Neural progenitor cell (in vitro differentiated cells): Measurements from ENCODE around the gene DNAJB2. TPM values are rescaled to one million over a fixed set of nuclear protein-coding genes. Genes with fewer than 3 reads are reported as not detected.
"Not testable (repeated sequence)": the region's sequence is repeated elsewhere in the genome, so short reads cannot be mapped to it uniquely, and the experiment has no call there.

Experiments
- DNase-seq: peaks from one replicate; pipeline ENCODE4 v3.0.0-alpha.2; 2016; ENCODE audit warnings: low spot score
- H2AFZ ChIP-seq: fragments of 200-600 bp; sonication (generic); replicated peaks from 2 replicates; pipeline ENCODE4 v1.6.1; 2016; ENCODE audit warnings: antibody characterized with exemption
- H3F3A ChIP-seq: fragments of 200-600 bp; sonication (generic); 2 replicates; pipeline ENCODE4 v1.6.1; 2016; ENCODE audit warnings: antibody characterized with exemption, low read depth
- H3K27ac ChIP-seq: fragments of 200-600 bp; sonication (generic); 2 replicates; pipeline ENCODE4 v1.5.1; 2016; ENCODE audit warnings: mild to moderate bottlenecking
- H3K27me3 ChIP-seq: fragments of 200-600 bp; sonication (generic); 2 replicates; pipeline ENCODE4 v1.6.1; 2016; ENCODE audit warnings: mild to moderate bottlenecking, moderate library complexity
- H3K36me3 ChIP-seq: fragments of 200-600 bp; sonication (generic); 2 replicates; pipeline ENCODE4 v1.5.1; 2016
- H3K4me1 ChIP-seq: fragments of 200-600 bp; sonication (generic); 2 replicates; pipeline ENCODE4 v1.6.1; 2016; ENCODE audit warnings: mixed run types
- H3K4me2 ChIP-seq: fragments of 200-600 bp; sonication (generic); 2 replicates; pipeline ENCODE4 v1.6.1; 2016
- H3K4me3 ChIP-seq: fragments of 200-600 bp; sonication (generic); 2 replicates; pipeline ENCODE4 v1.5.1; 2016
- H3K79me2 ChIP-seq: fragments of 200-600 bp; sonication (generic); 2 replicates; pipeline ENCODE4 v1.6.1; 2016; ENCODE audit warnings: low read depth
- H3K9ac ChIP-seq: fragments of 200-600 bp; sonication (generic); 2 replicates; pipeline ENCODE4 v1.6.1; 2016
- H3K9me3 ChIP-seq: fragments of 200-600 bp; sonication (generic); 2 replicates; pipeline ENCODE4 v1.5.1; 2016; ENCODE audit warnings: low read depth
- H4K20me1 ChIP-seq: fragments of 200-600 bp; sonication (generic); 2 replicates; pipeline ENCODE4 v1.6.1; 2016; ENCODE audit warnings: low read depth
- H3K27ac Mint-ChIP-seq: 3 replicates; pipeline ENCODE4 v1.8.0; 2021; ENCODE audit warnings: mixed read lengths
- H3K27me3 Mint-ChIP-seq: 2 replicates; pipeline ENCODE4 v1.8.0; 2022; ENCODE audit warnings: low read depth, mild to moderate bottlenecking, inconsistent platforms, moderate library complexity, mixed read lengths; ENCODE audit not compliant: insufficient read depth
- H3K36me3 Mint-ChIP-seq: 3 replicates; pipeline ENCODE4 v1.8.0; 2021; ENCODE audit warnings: mixed read lengths
- H3K4me1 Mint-ChIP-seq: 3 replicates; pipeline ENCODE4 v1.8.0; 2021; ENCODE audit warnings: mixed read lengths
- H3K4me3 Mint-ChIP-seq: 3 replicates; pipeline ENCODE4 v1.8.0; 2021; ENCODE audit warnings: mild to moderate bottlenecking, moderate library complexity, mixed read lengths
- H3K9me3 Mint-ChIP-seq: 3 replicates; pipeline ENCODE4 v1.8.0; 2020; ENCODE audit warnings: mixed read lengths
- EZH2 ChIP-seq: fragments of 200-600 bp; sonication (generic); IDR thresholded peaks from 2 replicates; pipeline ENCODE4 v1.6.1; 2017; ENCODE audit warnings: antibody characterized with exemption, mild to moderate bottlenecking, moderate library complexity
- EZH2phosphoT487 ChIP-seq: fragments of 200-600 bp; sonication (generic); IDR thresholded peaks from 2 replicates; pipeline ENCODE4 v1.6.1; 2017; ENCODE audit warnings: antibody characterized with exemption
- total RNA-seq: library from RNA; depleted of rRNA; stranded (reverse); fragments of >200 nt; gene quantifications from 2 replicates; pipeline ENCODE4 v1.2.3, GENCODE V29; 2015; ENCODE audit warnings: low replicate concordance
- TF ChIP-seq, protein P1 (sequence below): fragments of 200-600 bp; sonication (generic); IDR thresholded peaks from 2 replicates; pipeline ENCODE4 v1.5.1; 2017; ENCODE audit warnings: antibody characterized with exemption, mild to moderate bottlenecking

Gene DNAJB2
- total RNA-seq, 1 donor from 2014 or later, result 35.0 TPM

DNA sequence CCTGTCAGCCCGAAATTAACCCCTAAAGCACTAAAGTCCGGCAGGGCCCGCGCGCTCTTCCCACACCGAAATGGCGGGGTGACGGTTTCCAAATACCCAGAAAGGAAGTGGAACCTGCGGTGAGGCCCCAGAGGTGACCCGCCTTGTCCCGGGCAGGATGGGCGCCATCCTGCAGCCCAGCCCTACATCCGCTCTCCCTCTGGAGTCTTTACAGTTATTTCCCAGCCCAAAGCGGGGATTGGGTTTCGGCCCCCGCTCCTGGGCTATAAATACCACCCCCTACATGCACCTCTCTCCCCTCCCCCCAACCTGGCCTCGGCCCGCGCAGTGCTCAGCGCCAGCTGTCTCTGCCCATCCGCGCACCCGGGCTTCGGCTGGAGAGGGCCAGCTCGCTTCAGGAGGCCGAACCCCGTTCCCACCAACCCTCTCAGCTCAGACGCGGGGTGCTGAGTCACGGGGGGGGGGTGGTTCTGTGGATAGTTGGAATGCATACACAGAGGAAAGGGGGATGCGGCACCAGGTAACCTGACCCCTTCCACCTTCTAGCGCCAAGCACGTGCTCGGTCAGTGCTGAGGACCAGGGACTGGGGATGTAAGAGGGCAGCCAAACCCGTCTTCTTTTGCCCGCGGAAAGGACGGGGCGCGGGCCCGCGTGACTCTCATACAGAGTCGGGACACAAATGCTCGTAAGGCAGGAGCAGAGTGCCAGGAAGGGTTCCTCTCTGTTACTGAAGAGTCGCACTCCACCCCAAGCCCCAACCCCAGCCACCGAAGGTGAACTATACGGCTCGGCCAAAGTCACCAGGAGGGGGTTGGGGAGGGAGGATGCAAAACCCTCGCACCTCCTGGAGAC is 26.0 kb upstream of the DNAJB2 start, which contains the start of gene TUBA4B:
Gene TUBA4B, plus strand, starts transcription at position 344 of the 853 bp plus-strand sequence. Its CDS starts 165 bp downstream, at position 509.
- H3F3A ChIP-seq, result peaks cover 3% of the 10 kb centered on the region
- no peak within 1 kb of the TSS for H3K27ac ChIP-seq
- H3K4me3 ChIP-seq, result peak within 1 kb of the TSS; percentile 34
- peak within 1 kb of the TSS; percentile 6 for H2AFZ ChIP-seq
- H4K20me1 ChIP-seq, result peaks cover 12% of the 10 kb centered on the region
- DNase-seq, result peak; percentile 56
- H3K36me3 ChIP-seq, result no peaks in the 10 kb centered on the region
- TF ChIP-seq, protein P1, sequence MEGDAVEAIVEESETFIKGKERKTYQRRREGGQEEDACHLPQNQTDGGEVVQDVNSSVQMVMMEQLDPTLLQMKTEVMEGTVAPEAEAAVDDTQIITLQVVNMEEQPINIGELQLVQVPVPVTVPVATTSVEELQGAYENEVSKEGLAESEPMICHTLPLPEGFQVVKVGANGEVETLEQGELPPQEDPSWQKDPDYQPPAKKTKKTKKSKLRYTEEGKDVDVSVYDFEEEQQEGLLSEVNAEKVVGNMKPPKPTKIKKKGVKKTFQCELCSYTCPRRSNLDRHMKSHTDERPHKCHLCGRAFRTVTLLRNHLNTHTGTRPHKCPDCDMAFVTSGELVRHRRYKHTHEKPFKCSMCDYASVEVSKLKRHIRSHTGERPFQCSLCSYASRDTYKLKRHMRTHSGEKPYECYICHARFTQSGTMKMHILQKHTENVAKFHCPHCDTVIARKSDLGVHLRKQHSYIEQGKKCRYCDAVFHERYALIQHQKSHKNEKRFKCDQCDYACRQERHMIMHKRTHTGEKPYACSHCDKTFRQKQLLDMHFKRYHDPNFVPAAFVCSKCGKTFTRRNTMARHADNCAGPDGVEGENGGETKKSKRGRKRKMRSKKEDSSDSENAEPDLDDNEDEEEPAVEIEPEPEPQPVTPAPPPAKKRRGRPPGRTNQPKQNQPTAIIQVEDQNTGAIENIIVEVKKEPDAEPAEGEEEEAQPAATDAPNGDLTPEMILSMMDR, result no peak
- peak; percentile 69 for TF ChIP-seq EZH2
- TF ChIP-seq EZH2phosphoT487, result peak; percentile 73
- Mint-ChIP-seq H3K4me1 (peaks cover 13% of the 10 kb centered on the region), H3K27me3 (peaks cover 59% of the 10 kb centered on the region), H3K4me3 (peak within 1 kb of the TSS; percentile 78), H3K36me3 (no peaks in the 10 kb centered on the region), H3K27ac (no peak within 1 kb of the TSS), H3K9me3 (no peaks in the 10 kb centered on the region)
- peak within 1 kb of the TSS; percentile 78 for H3K4me2 ChIP-seq
- H3K4me1 ChIP-seq, result peaks cover 7% of the 10 kb centered on the region
- no peak within 1 kb of the TSS for H3K9ac ChIP-seq
- no peaks in the 10 kb centered on the region for H3K79me2 ChIP-seq
- H3K9me3 ChIP-seq, result no peaks in the 10 kb centered on the region
- peaks cover 73% of the 10 kb centered on the region for H3K27me3 ChIP-seq

DNA sequence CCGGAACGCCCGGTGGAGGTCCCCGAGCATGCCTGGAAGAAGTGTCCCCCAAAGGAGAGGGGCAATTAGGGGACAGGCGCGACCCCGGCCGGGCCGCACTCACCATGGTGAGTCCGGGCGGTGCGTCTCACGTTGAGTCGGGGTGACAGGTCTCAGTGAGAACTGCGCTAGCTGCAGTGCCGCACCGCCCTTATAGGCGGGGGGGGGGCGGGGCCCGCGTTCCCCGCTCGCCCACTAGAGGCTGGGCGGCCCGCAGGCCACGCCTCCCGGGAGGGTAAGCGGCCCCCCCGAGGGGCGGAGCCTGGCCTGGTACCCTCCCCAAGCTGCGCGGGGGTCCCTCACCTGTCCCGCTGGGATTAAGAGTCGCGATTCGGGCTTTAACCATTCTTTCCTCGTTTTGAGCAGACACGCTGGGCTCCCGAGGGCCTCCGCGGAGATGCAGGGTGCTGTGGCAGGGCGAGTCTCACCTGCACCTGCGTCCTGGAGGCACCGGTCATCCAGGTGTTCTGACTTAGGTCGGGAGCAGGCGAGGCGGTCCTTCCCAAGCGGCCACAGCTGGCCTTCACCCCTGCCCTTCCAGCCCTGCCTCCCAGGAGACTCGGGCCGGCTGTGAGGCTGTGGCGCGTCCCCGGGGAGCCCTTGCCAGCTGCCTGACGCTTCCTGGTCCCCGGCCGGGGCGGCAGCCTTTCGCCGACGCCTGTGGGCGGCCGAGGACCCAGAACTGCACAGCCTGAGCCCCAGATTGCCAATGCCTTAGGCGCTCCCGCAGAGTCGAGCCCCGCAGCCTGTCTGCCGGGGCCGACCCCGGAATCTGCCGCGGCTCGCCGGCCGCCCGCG is 25.2 kb upstream of the DNAJB2 start, which contains the start of gene TUBA4A:
Gene TUBA4A, minus strand, starts transcription at position 166 of the 837 bp plus-strand sequence. Its CDS starts 60 bp downstream, at position 106.
- Mint-ChIP-seq H3K4me1 (peaks cover 13% of the 10 kb centered on the region), H3K9me3 (no peaks in the 10 kb centered on the region), H3K27ac (no peak within 1 kb of the TSS), H3K4me3 (peak within 1 kb of the TSS; percentile 78), H3K27me3 (peaks cover 64% of the 10 kb centered on the region), H3K36me3 (no peaks in the 10 kb centered on the region)
- Histone ChIP-seq H3K4me3 (peak within 1 kb of the TSS; percentile 34), H4K20me1 (peaks cover 12% of the 10 kb centered on the region), H2AFZ (peak within 1 kb of the TSS; percentile 6), H3K27ac (no peak within 1 kb of the TSS), H3K79me2 (no peaks in the 10 kb centered on the region), H3K9ac (no peak within 1 kb of the TSS), H3K4me1 (peaks cover 7% of the 10 kb centered on the region), H3F3A (peaks cover 3% of the 10 kb centered on the region), H3K36me3 (no peaks in the 10 kb centered on the region), H3K9me3 (no peaks in the 10 kb centered on the region), H3K27me3 (peaks cover 81% of the 10 kb centered on the region), H3K4me2 (peak within 1 kb of the TSS; percentile 78)
- TF ChIP-seq EZH2 (peak; percentile 94), EZH2phosphoT487 (peak; percentile 94)
- TF ChIP-seq, protein P1, result no peak
- peak; percentile 86 for DNase-seq

DNA sequence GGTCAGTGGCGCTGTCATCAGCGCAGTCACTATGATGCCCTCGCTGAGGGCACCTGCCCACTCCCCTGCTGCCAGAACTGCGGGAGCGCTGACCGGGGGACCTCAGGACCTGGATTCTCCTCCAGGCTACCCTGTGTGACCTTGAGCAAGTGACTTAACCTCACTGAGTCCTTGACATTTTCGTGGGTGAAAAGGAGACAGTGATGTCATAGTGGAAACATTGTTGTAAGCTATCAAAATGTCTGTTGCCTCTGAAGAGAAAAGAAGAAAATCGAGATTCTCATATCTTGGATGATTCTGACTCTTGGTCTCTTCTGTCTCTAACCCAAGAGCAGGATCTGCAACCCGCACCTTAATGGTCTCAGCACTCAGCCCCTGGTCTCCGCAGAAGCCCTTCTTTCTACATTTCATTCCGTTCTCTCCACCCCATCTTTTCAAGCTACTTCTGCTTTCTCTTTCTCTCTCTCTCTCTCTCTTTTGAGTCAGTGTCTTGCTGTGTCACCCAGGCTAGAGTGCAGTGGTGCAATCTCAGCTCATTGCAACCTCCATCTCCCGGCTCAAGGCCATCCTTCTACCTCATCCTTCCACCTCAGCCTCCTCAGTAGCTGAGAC is 24.5 kb upstream of the DNAJB2 start:
- Histone ChIP-seq H3K4me3 (peak overlapping the region; percentile 34), H3K36me3 (no peaks in the 10 kb centered on the region), H3K4me2 (peak overlapping the region; percentile 78), H2AFZ (no peak overlapping the region), H3K9ac (no peak overlapping the region), H4K20me1 (peaks cover 12% of the 10 kb centered on the region), H3K4me1 (peaks cover 7% of the 10 kb centered on the region), H3K79me2 (no peaks in the 10 kb centered on the region), H3F3A (peaks cover 3% of the 10 kb centered on the region), H3K27ac (no peak overlapping the region), H3K9me3 (no peaks in the 10 kb centered on the region), H3K27me3 (peaks cover 89% of the 10 kb centered on the region)
- peaks cover 66% of the 10 kb centered on the region for H3K27me3 Mint-ChIP-seq
- H3K36me3 Mint-ChIP-seq, result no peaks in the 10 kb centered on the region
- H3K4me3 Mint-ChIP-seq, result peak overlapping the region; percentile 46
- no peaks in the 10 kb centered on the region for H3K9me3 Mint-ChIP-seq
- no peak for DNase-seq
- H3K4me1 Mint-ChIP-seq, result peaks cover 13% of the 10 kb centered on the region
- no peak overlapping the region for H3K27ac Mint-ChIP-seq
- TF ChIP-seq EZH2 (peak; percentile 65), EZH2phosphoT487 (peak; percentile 46)
- TF ChIP-seq, protein P1, result no peak

- DNase-seq, H3K4me2 ChIP-seq, H3K36me3 Mint-ChIP-seq, H3K9me3 Mint-ChIP-seq, H3F3A ChIP-seq, H3K9ac ChIP-seq, H3K79me2 ChIP-seq, H3K4me3 Mint-ChIP-seq, H3K27ac Mint-ChIP-seq, H2AFZ ChIP-seq, H3K4me1 Mint-ChIP-seq, H4K20me1 ChIP-seq, H3K36me3 ChIP-seq, H3K9me3 ChIP-seq, H3K4me3 ChIP-seq, H3K27ac ChIP-seq, H3K4me1 ChIP-seq: not testable (repeated sequence)
- H3K27me3 Mint-ChIP-seq, result peaks cover 48% of the 10 kb centered on the region
- peaks cover 91% of the 10 kb centered on the region for H3K27me3 ChIP-seq
These were observed 20.2 kb upstream of the DNAJB2 start for GRCh38 chr2:219258942-219259341.
